ENCODE measurements around the gene ZBTB7A. TPM values are rescaled to one million over a fixed set of nuclear protein-coding genes. Genes with fewer than 3 reads are reported as not detected.

Gene ZBTB7A
- polyA plus RNA-seq, 2 of the 4 experiments (the other 2 are of a cell fraction): 2.3 to 11.6 TPM

GRCh38 chr19:4064149-4064495, 2.6 kb downstream of the ZBTB7A start:
- peaks cover 52% of the 10 kb centered on the region for H3K4me1 ChIP-seq
- CTCF ChIA-PET: interaction anchor here (0.6 to 1.2 kb wide), 3 partner anchors 19 to 143 kb away, joined by 3 to 4 read pairs (median 3); no protein-coding TSS in a partner anchor

GRCh38 chr19:4063369-4064148, 3.1 kb downstream of the ZBTB7A start:
- FAIRE-seq (no peak), ATAC-seq (no peak; a peak in 1 of 6 replicates), DNase-seq (ENCODE audit: low read depth in 1 of 2, low spot score in 1 of 2) (peak in 1 of 2 experiments; percentile 38)
- POLR2A ChIA-PET: no interaction called here
- Histone ChIP-seq H3K4me3 (peak overlapping the region; percentile 96), H3K27ac (peak overlapping the region; percentile 97 to 99), H3K4me1 (peaks cover 57% of the 10 kb centered on the region), H3K4me2 (peak overlapping the region; percentile 90), H3K9me3 (no peaks in the 10 kb centered on the region)
- TF ChIP-seq CHD2 (IDR thresholded peaks at IDR 0.05; ENCODE audit: low read length, partially characterized antibody) (no peak), ZFP36 (IDR thresholded peaks at IDR 0.05; ENCODE audit: borderline replicate concordance, partially characterized antibody) (peak; percentile 85), HMGXB4 (CRISPR knock-in tag; IDR thresholded peaks at IDR 0.05; ENCODE audit: borderline replicate concordance) (no peak), KDM1A (IDR thresholded peaks at IDR 0.05; ENCODE audit: low read depth) (peak; percentile 79; the same call in 1 of the 2 replicates), RNF2 (IDR thresholded peaks at IDR 0.05; ENCODE audit: borderline replicate concordance, low read depth) (no peak)
- CTCF ChIA-PET: interaction anchor here (1.2 to 1.5 kb wide), 3 partner anchors 18 to 143 kb away, joined by 3 to 4 read pairs (median 4); no protein-coding TSS in a partner anchor
- WGBS (ENCODE audit: missing lambda C conversion rate): 18% methylated on average over 19 of the region's 31 CpGs

More at GRCh38 chr19:4064149-4064495, 2.6 kb downstream of the ZBTB7A start:
- Histone ChIP-seq H3K27ac (peak overlapping the region; percentile 97 to 99), H3K4me3 (peak overlapping the region; percentile 96), H3K4me2 (peak overlapping the region; percentile 90), H3K9me3 (no peaks in the 10 kb centered on the region)
- DNase-seq (ENCODE audit: low read depth in 1 of 2, low spot score in 1 of 2) (no peak), FAIRE-seq (no peak), ATAC-seq (no peak; a peak in 1 of 6 replicates)
- TF ChIP-seq CBX2 (IDR thresholded peaks at IDR 0.05; ENCODE audit: borderline replicate concordance, low read depth) (no peak), MAX (IDR thresholded peaks at IDR 0.05) (0 out of 2 replicates have a peak, but pooled peaks have one; percentile 15), ESRRA (IDR thresholded peaks at IDR 0.05; ENCODE audit: borderline replicate concordance, low read length) (no peak), MAZ (IDR thresholded peaks at IDR 0.05; ENCODE audit: borderline replicate concordance, low read depth, low read length) (no peak), HOXA7 (CRISPR knock-in tag; IDR thresholded peaks at IDR 0.05) (no peak), POLR2A (IDR thresholded peaks at IDR 0.05; ENCODE audit: low read length) (no peak), CHD2 (IDR thresholded peaks at IDR 0.05; ENCODE audit: low read length, partially characterized antibody) (no peak)
- POLR2A ChIA-PET: no interaction called here
- WGBS (ENCODE audit: missing lambda C conversion rate): 3% methylated on average over 9 of the region's 24 CpGs

- ATAC-seq: no peak
- CTCF ChIA-PET: interaction anchor here (0.6 to 1.5 kb wide), 5 partner anchors 11 to 144 kb away, joined by 3 to 4 read pairs (median 4); no protein-coding TSS in a partner anchor
- DNase-seq (ENCODE audit: low read depth in 1 of 2, low spot score in 1 of 2): no peak
- H3K4me2 ChIP-seq: peak overlapping the region; percentile 90
- peak overlapping the region in 1 of 2 experiments; percentile 99; a peak in 3 of 6 replicates for H3K27ac ChIP-seq
- TF ChIP-seq CHD4 (IDR thresholded peaks at IDR 0.05; ENCODE audit: borderline replicate concordance): 0 out of 2 replicates have a peak, but pooled peaks have one; percentile 75
- TF ChIP-seq GATA3 (IDR thresholded peaks at IDR 0.05; ENCODE audit: borderline replicate concordance): no peak
- peak overlapping the region; percentile 96; the same call in 1 of the 3 replicates for H3K4me3 ChIP-seq
- H3K9me3 ChIP-seq: no peaks in the 10 kb centered on the region
- POLR2A ChIA-PET: no interaction called here
- no peak for FAIRE-seq
- H3K4me1 ChIP-seq: peaks cover 59% of the 10 kb centered on the region
- WGBS (ENCODE audit: missing lambda C conversion rate): 77% methylated on average over 6 of the region's 30 CpGs
Measured at GRCh38 chr19:4062419-4063368, 4.0 kb downstream of the ZBTB7A start.

Measured in A549 (cell line).